NCI-H510A (cell line): ENCODE measurements around the gene NT5DC1.
"Not testable (repeated sequence)": the region's sequence is repeated elsewhere in the genome, so short reads cannot be mapped to it uniquely, and the experiment has no call there.

ENCODE experiments used
- DNase-seq: peaks from one replicate; lab custom pipeline; 2025; lab: John Stamatoyannopoulos, UW

The NT5DC1 gene

GRCh38 chr6:116279232-116280160, 178.8 kb downstream of the NT5DC1 start, which contains the start of gene TSPYL1:
Gene TSPYL1 (minus strand): TSS chr6:116279930. CDS start chr6:116279830, 100 bp downstream.
- peak; percentile 84 for DNase-seq

DNA sequence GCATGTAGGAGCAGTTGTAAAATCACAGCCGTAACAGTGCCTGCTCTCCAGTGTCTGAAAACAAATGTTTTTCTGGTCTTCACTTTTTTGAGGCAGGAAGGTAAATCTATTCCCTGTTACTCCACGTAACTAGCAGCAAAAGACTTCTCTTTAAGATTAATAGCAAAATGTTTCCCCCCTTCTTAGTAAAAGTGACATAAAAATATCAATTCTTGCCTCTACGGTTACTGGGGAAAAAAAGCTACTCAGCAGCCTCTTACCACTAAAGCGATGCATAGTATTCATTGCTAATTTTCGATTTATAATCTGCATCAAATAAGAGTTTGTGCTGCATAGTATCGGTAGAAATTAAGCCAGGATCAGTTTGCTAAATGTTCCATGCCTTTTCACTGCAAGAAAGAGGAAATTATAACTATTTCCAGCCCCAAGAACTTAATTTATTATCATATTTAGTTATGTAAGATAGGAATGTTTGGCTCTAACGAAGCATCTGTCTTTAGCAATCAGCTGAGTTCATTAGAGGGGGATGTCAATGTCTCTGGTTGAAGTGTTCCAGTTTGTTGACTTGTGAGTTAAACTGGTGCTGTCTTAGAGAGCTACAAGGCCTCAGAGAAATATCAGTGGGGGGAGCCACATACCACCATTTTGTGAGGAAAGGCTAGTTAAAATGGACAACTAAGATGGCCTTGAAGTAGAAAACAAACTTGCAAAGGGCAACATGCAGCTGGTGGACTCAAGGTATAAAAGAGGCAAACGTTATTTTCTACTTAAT, 179.7 kb downstream of the NT5DC1 start:
- DNase-seq, result no peak

GRCh38 chr6:116280933-116281316, 180.3 kb downstream of the NT5DC1 start:
- no peak for DNase-seq

GRCh38 chr6:116282698-116283097, 182.0 kb downstream of the NT5DC1 start:
- no peak for DNase-seq

DNA sequence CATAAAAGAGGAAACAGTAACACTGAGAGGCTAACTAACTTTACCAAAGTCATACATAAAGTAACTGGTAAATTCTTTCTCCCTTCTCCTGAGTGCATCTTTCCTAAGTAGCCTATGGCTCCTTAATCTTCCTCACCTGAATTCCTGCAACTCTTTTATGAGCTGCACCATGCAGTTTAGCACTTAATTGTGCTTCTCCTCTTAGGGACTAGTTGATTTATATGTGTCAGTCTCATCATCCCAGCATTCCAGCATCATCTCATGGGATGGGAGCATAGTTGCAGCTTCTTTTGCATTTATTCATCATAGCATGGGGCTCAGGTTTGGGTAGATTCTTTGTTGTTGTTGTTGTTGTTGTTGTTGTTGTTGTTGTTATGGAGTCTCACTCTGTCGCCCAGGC, 182.5 kb downstream of the NT5DC1 start:
- no peak for DNase-seq

DNA sequence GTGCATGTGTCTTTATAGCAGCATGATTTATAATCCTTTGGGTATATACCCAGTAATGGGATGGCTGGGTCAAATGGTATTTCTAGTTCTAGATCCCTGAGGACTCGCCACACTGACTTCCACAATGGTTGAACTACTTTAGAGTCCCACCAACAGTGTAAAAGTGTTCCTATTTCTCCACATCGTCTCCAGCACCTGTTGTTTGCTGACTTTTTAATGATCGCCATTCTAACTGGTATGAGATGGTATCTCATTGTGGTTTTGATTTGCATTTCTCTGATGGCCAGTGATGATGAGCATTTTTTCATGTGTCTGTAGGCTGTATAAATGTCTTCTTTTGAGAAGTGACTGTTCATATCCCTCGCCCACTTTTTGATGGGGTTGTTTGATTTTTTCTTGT, 184.3 kb downstream of the NT5DC1 start:
- not testable (repeated sequence) for DNase-seq

- no peak for DNase-seq
Observed at GRCh38 chr6:116286773-116287358, 186.2 kb downstream of the NT5DC1 start.

- DNase-seq, result no peak
Observed at GRCh38 chr6:116287689-116288282, 187.1 kb downstream of the NT5DC1 start.

GRCh38 chr6:116289876-116290275, 189.2 kb downstream of the NT5DC1 start:
- DNase-seq, result no peak

- no peak for DNase-seq
Observed at GRCh38 chr6:116290799-116291198, 190.1 kb downstream of the NT5DC1 start.

DNA sequence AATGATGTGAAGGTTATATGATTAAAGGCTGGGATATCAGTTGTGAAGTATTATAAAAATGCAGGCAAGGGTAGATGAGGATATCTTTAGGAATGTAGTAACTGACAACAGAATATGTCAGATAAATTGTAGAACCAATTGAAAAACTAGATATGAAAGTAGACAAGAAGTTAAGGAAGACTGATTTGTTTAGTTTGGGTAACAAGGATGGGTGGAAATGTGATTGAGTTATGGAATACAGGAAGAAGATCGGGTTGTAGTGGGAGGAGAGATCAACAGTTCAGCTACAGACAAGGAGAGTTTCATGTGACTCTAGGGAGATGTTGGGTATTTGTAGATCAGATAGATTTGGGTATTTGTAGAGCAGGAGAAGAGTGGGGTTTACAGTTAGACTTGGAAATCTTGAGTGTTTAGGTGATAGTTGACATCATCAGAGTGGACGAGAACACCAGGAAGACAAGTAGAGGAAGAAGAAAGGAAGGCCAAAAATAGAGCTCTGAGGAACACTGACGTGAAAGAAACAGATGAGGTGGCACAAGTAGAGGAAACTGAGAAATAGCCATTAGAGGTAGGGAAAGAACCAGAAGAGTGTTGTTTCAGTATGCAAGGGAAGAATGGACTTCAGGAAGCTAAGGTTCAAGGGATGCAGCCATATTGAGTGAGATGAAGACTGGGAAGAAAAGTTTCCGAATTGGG, 191.2 kb downstream of the NT5DC1 start:
- no peak for DNase-seq

DNA sequence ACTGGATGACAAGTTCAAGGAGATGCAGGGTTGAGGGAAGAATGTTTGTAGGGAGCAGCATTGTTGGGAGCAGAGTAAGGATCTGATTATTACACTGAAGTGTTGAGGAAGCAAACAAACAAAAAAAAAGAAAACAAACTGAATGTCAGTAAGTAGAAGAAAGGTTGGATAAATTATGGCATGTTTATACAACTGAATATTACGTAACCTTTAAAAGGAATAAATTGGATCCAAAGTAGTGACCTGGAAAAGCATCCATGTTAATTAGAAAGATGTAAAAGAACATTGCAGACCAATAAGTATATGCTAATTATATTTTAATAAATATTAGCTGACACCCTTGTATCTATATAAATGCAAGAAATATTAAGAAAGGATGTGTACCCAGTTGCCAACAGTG, 191.9 kb downstream of the NT5DC1 start:
- DNase-seq, result no peak

DNA sequence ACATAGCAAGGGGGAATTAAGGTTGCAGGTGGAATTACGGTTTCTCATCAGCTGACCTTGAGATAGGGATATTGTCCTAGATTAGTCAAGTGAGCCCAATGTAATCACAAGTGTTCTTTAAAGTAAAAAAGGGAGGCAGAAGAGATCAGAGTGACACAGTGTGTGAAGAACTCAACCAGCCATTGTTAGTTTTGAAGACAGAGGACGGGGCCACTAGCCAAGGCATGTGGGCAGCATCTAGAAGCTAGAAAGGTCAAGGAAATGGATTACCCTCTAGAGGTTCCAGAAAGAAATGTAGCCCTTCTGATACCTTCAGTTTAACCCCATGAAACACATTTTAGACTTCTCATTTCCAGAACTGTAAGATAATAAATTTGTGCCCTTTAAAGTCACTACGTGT, 197.6 kb downstream of the NT5DC1 start:
- no peak for DNase-seq

GRCh38 chr6:116298973-116299372, 198.3 kb downstream of the NT5DC1 start:
- DNase-seq, result no peak
